H9 (cell line): ENCODE results near the gene GALNT17. TPM values are rescaled to one million over a fixed set of nuclear protein-coding genes. Genes with fewer than 3 reads are reported as not detected.

Experiments
- DNase-seq: peaks from one replicate; pipeline ENCODE4 v3.0.0-alpha.2; 2017
- H2AFZ ChIP-seq: one replicate; pipeline ENCODE4 v1.6.1; 2013; ENCODE audit warnings: mild to moderate bottlenecking, low read length, control low read depth, moderate library complexity
- H2AK5ac ChIP-seq: 2 replicates; pipeline ENCODE4 v1.6.1; 2013; ENCODE audit warnings: low read length, control low read depth, mixed read lengths; ENCODE audit not compliant: insufficient read length
- H2BK120ac ChIP-seq: one replicate; pipeline ENCODE4 v1.6.1; 2013; ENCODE audit warnings: low read depth, mild to moderate bottlenecking, low read length, control low read depth, inconsistent platforms; ENCODE audit not compliant: poor library complexity, severe bottlenecking
- H2BK12ac ChIP-seq: 2 replicates; pipeline ENCODE4 v1.6.1; 2013; ENCODE audit warnings: low read length, control low read depth, mixed read lengths, low read depth; ENCODE audit not compliant: insufficient read length
- H2BK15ac ChIP-seq: 2 replicates; pipeline ENCODE4 v1.6.1; 2013; ENCODE audit warnings: low read depth, low read length, control low read depth
- H2BK20ac ChIP-seq: one replicate; pipeline ENCODE4 v1.6.1; 2013; ENCODE audit warnings: low read depth, mild to moderate bottlenecking, low read length, control low read depth, inconsistent platforms; ENCODE audit not compliant: poor library complexity, severe bottlenecking
- H2BK5ac ChIP-seq: 2 replicates; pipeline ENCODE4 v1.6.1; 2013; ENCODE audit warnings: low read length, control low read depth, mixed read lengths; ENCODE audit not compliant: insufficient read length
- H3K14ac ChIP-seq: 2 replicates; pipeline ENCODE4 v1.6.1; 2013; ENCODE audit warnings: low read length, control low read depth; ENCODE audit not compliant: insufficient read depth
- H3K18ac ChIP-seq: 2 replicates; pipeline ENCODE4 v1.6.1; 2013; ENCODE audit warnings: low read depth, mild to moderate bottlenecking, mixed read lengths, low read length, control low read depth; ENCODE audit not compliant: insufficient read length
- H3K23ac ChIP-seq: 2 replicates; pipeline ENCODE4 v1.6.1; 2013; ENCODE audit warnings: low read length, control low read depth, mixed read lengths, low read depth; ENCODE audit not compliant: insufficient read length
- H3K23me2 ChIP-seq: 2 replicates; pipeline ENCODE4 v1.6.1; 2013; ENCODE audit warnings: low read depth, mild to moderate bottlenecking, mixed read lengths, low read length, control low read depth; ENCODE audit not compliant: insufficient read length, poor library complexity, severe bottlenecking
- H3K27ac ChIP-seq: 2 replicates; pipeline ENCODE4 v1.5.1; 2013; ENCODE audit warnings: low read length, control low read depth, mixed read lengths, low read depth; ENCODE audit not compliant: insufficient read length
- H3K27me3 ChIP-seq: 2 replicates; pipeline ENCODE4 v1.6.1; 2013; ENCODE audit warnings: low read length, control low read depth, inconsistent platforms; ENCODE audit not compliant: insufficient read depth
- H3K4ac ChIP-seq: 2 replicates; pipeline ENCODE4 v1.6.1; 2013; ENCODE audit warnings: low read depth, mild to moderate bottlenecking, control low read depth, inconsistent platforms, low read length, moderate library complexity
- H3K4me1 ChIP-seq: 2 replicates; pipeline ENCODE4 v1.6.1; 2013; ENCODE audit warnings: low read length, control low read depth, inconsistent platforms; ENCODE audit not compliant: insufficient read depth
- H3K4me2 ChIP-seq: 2 replicates; pipeline ENCODE4 v1.6.1; 2013; ENCODE audit warnings: low read length, control low read depth, mixed read lengths; ENCODE audit not compliant: insufficient read length, insufficient read depth
- H3K56ac ChIP-seq: 2 replicates; pipeline ENCODE4 v1.6.1; 2013; ENCODE audit warnings: low read depth, mild to moderate bottlenecking, mixed read lengths, low read length, control low read depth; ENCODE audit not compliant: insufficient read length
- H3K79me1 ChIP-seq: 2 replicates; pipeline ENCODE4 v1.6.1; 2013; ENCODE audit warnings: low read depth, mild to moderate bottlenecking, moderate library complexity, low read length, control low read depth, inconsistent platforms; ENCODE audit not compliant: insufficient read depth, poor library complexity, severe bottlenecking
- H3K79me2 ChIP-seq: 2 replicates; pipeline ENCODE4 v1.6.1; 2013; ENCODE audit warnings: low read length, control low read depth, inconsistent platforms; ENCODE audit not compliant: insufficient read depth
- H3K9ac ChIP-seq: 2 replicates; pipeline ENCODE4 v1.6.1; 2013; ENCODE audit warnings: low read length, control low read depth, mixed read lengths; ENCODE audit not compliant: insufficient read length; ENCODE audit errors: extremely low read depth
- H3K9me3 ChIP-seq: one replicate; pipeline ENCODE4 v1.6.1; 2013; ENCODE audit warnings: low read depth, low read length, inconsistent platforms; ENCODE audit not compliant: control insufficient read depth
- H3T11ph ChIP-seq: one replicate; pipeline ENCODE4 v1.6.1; 2013; ENCODE audit warnings: mild to moderate bottlenecking, low read length, control low read depth, inconsistent platforms
- H4K20me1 ChIP-seq: one replicate; pipeline ENCODE4 v1.6.1; 2013; ENCODE audit not compliant: control insufficient read depth, insufficient read length, insufficient read depth
- H4K5ac ChIP-seq: 2 replicates; pipeline ENCODE4 v1.6.1; 2013; ENCODE audit warnings: low read depth, mild to moderate bottlenecking, mixed read lengths, low read length, control low read depth; ENCODE audit not compliant: insufficient read length
- H4K8ac ChIP-seq: replicated peaks from 2 replicates; pipeline ENCODE4 v1.6.1; 2013; ENCODE audit warnings: low read length, control low read depth, mixed read lengths, low read depth; ENCODE audit not compliant: insufficient read length
- H4K91ac ChIP-seq: 2 replicates; pipeline ENCODE4 v1.6.1; 2013; ENCODE audit warnings: low read depth, mild to moderate bottlenecking, moderate library complexity, mixed read lengths, low read length, control low read depth; ENCODE audit not compliant: insufficient read length
- H3K27ac Mint-ChIP-seq, 3 experiments: 2 replicates in 2 of 3; 3 replicates in 1 of 3; pipeline ENCODE4 v1.8.0; 2020 to 2021; ENCODE audit warnings: mixed read lengths in 3 of 3, mild to moderate bottlenecking in 1 of 3, moderate library complexity in 1 of 3
- H3K27me3 Mint-ChIP-seq: 2 replicates; pipeline ENCODE4 v1.8.0; 2021; ENCODE audit warnings: low read depth, mild to moderate bottlenecking, moderate library complexity, mixed read lengths
- H3K36me3 Mint-ChIP-seq, 3 experiments: 2 replicates in 2 of 3; 3 replicates in 1 of 3; pipeline ENCODE4 v1.8.0; 2020 to 2021; ENCODE audit warnings: low read depth in 3 of 3, mixed read lengths in 3 of 3; ENCODE audit not compliant: insufficient read depth in 1 of 3
- H3K4me1 Mint-ChIP-seq, 2 experiments: 2 replicates each; pipeline ENCODE4 v1.8.0; 2020; ENCODE audit warnings: mixed read lengths in 2 of 2
- H3K4me3 Mint-ChIP-seq, 2 experiments: 2 replicates in 1 of 2; 3 replicates in 1 of 2; pipeline ENCODE4 v1.8.0; 2020 to 2021; ENCODE audit warnings: mild to moderate bottlenecking in 2 of 2, mixed read lengths in 2 of 2, moderate library complexity in 1 of 2
- H3K9me3 Mint-ChIP-seq, 2 experiments: 2 replicates in 1 of 2; 3 replicates in 1 of 2; pipeline ENCODE4 v1.8.0; 2020; ENCODE audit warnings: mild to moderate bottlenecking in 2 of 2, mixed read lengths in 2 of 2, moderate library complexity in 1 of 2
- CTCF ChIP-seq: fragments of 200-600 bp; sonication (generic); conservative IDR thresholded peaks from 3 replicates; pipeline ENCODE4 v1.8.0; 2021; ENCODE audit warnings: antibody characterized with exemption, mild to moderate bottlenecking
- WGBS: extraction: QIAGEN DNeasy Blood & Tissue Kit; methylation state at CpG from one replicate; pipeline ENCODE4 v1.1.7; 2013; ENCODE audit warnings: missing lambda C conversion rate, low lambda C conversion rate, mixed read lengths; ENCODE audit not compliant: insufficient read length; ENCODE audit errors: extremely low coverage; 5-methylcytosine and 5-hydroxymethylcytosine counted together
- total RNA-seq: library from RNA; stranded (reverse); gene quantifications from 2 replicates; pipeline ENCODE4 v1.2.1, GENCODE V29; 2021

GALNT17 gene
- total RNA-seq, 1 experiment from 2014 or later, result 43.2 TPM

GRCh38 chr7:71491336-71491735 lies 359.4 kb downstream of the GALNT17 start:
- no peak overlapping the region for H2BK15ac ChIP-seq
- no peak for TF ChIP-seq CTCF
- H3K23me2 ChIP-seq, result no peaks in the 10 kb centered on the region
- H3K27me3 Mint-ChIP-seq, result no peaks in the 10 kb centered on the region
- no peaks in the 10 kb centered on the region for H3K79me1 ChIP-seq
- no peaks in the 10 kb centered on the region for H4K20me1 ChIP-seq
- no peak overlapping the region for H3K14ac ChIP-seq
- H3K79me2 ChIP-seq, result no peaks in the 10 kb centered on the region
- no peak for DNase-seq
- peaks cover 13 to 14% of the 10 kb centered on the region in 2 experiments for H3K4me1 Mint-ChIP-seq
- no peak overlapping the region for H2AK5ac ChIP-seq
- no peak overlapping the region for H4K8ac ChIP-seq
- no peak overlapping the region for H3K4me3 Mint-ChIP-seq
- H3K36me3 Mint-ChIP-seq, result peaks cover 12 to 51% (median 20%) of the 10 kb centered on the region in 3 experiments; a peak in 6 of 7 replicates
- no peak overlapping the region for H3K4ac ChIP-seq
- no peaks in the 10 kb centered on the region for H3K9me3 Mint-ChIP-seq
- WGBS, result no CpG with 5 or more reads among the region's 6 CpGs
- H3K9me3 ChIP-seq, result no peaks in the 10 kb centered on the region
- H4K91ac ChIP-seq, result no peak overlapping the region
- H3K23ac ChIP-seq, result no peak overlapping the region
- no peak overlapping the region for H3K56ac ChIP-seq
- H2BK5ac ChIP-seq, result no peak overlapping the region
- H3T11ph ChIP-seq, result no peak overlapping the region
- no peaks in the 10 kb centered on the region for H3K27me3 ChIP-seq
- H3K27ac Mint-ChIP-seq, result peak overlapping the region in 2 of 3 experiments; percentile 4 to 90; a peak in 1 of 7 replicates
- H2BK120ac ChIP-seq, result no peak overlapping the region
- no peaks in the 10 kb centered on the region; the same call in 1 of the 2 replicates for H3K4me1 ChIP-seq
- no peak overlapping the region for H4K5ac ChIP-seq
- no peak overlapping the region for H2BK20ac ChIP-seq
- H2AFZ ChIP-seq, result no peak overlapping the region
- no peak overlapping the region for H3K27ac ChIP-seq
- H3K4me2 ChIP-seq, result no peak overlapping the region
- no peak overlapping the region for H3K9ac ChIP-seq
- no peak overlapping the region for H3K18ac ChIP-seq
- no peak overlapping the region for H2BK12ac ChIP-seq
